ENCODE data around the gene TRIM67. TPM values are rescaled to one million over a fixed set of nuclear protein-coding genes. Genes with fewer than 3 reads are reported as not detected.
"Not testable (repeated sequence)": the region's sequence is repeated elsewhere in the genome, so short reads cannot be mapped to it uniquely, and the experiment has no call there.

Gene TRIM67
- total RNA-seq, 1 experiment from 2014 or later: not detected

GRCh38 chr1:231151811-231152210 is 10.0 kb upstream of the TRIM67 start:
- in situ Hi-C loops (cut with HindIII; ENCODE audit: low pct_unique_long_range_greater_than_20kb, low sequenced_read_pairs): no loop called here

GRCh38 chr1:231153726-231154125 is 8.1 kb upstream of the TRIM67 start:
- no peak for DNase-seq (ENCODE audit: low read depth)
- in situ Hi-C loops (cut with HindIII; ENCODE audit: low pct_unique_long_range_greater_than_20kb, low sequenced_read_pairs): no loop called here

More at GRCh38 chr1:231151811-231152210, 10.0 kb upstream of the TRIM67 start:
- no peak for DNase-seq (ENCODE audit: low read depth)

GRCh38 chr1:231155808-231156207 is 6.0 kb upstream of the TRIM67 start:
- in situ Hi-C loops (cut with HindIII; ENCODE audit: low pct_unique_long_range_greater_than_20kb, low sequenced_read_pairs): no loop called here
- DNase-seq (ENCODE audit: low read depth): no peak

GRCh38 chr1:231157311-231157710 is 4.5 kb upstream of the TRIM67 start:
- in situ Hi-C loops (cut with HindIII; ENCODE audit: low pct_unique_long_range_greater_than_20kb, low sequenced_read_pairs): no loop called here
- no peak for DNase-seq (ENCODE audit: low read depth)

GRCh38 chr1:231158141-231158540 is 3.7 kb upstream of the TRIM67 start:
- DNase-seq (ENCODE audit: low read depth); in situ Hi-C loops (cut with HindIII; ENCODE audit: low pct_unique_long_range_greater_than_20kb, low sequenced_read_pairs): not testable (repeated sequence)

- in situ Hi-C loops (cut with HindIII; ENCODE audit: low pct_unique_long_range_greater_than_20kb, low sequenced_read_pairs): no loop called here
- DNase-seq (ENCODE audit: low read depth): no peak
These were observed 2.5 kb upstream of the TRIM67 start for GRCh38 chr1:231159202-231159962.

GRCh38 chr1:231159963-231160761 is 1.7 kb upstream of the TRIM67 start:
- DNase-seq (ENCODE audit: low read depth): no peak
- in situ Hi-C loops (cut with HindIII; ENCODE audit: low pct_unique_long_range_greater_than_20kb, low sequenced_read_pairs): no loop called here

- in situ Hi-C loops (cut with HindIII; ENCODE audit: low pct_unique_long_range_greater_than_20kb, low sequenced_read_pairs): no loop called here
- no peak for DNase-seq (ENCODE audit: low read depth)
These were observed 777 bp upstream of the TRIM67 start for GRCh38 chr1:231160895-231161666.

- in situ Hi-C loops (cut with HindIII; ENCODE audit: low pct_unique_long_range_greater_than_20kb, low sequenced_read_pairs): no loop called here
- DNase-seq (ENCODE audit: low read depth): peak; percentile 79
These were observed 575 bp downstream of the TRIM67 start for GRCh38 chr1:231162297-231162969.

GRCh38 chr1:231162970-231163829 is 1.3 kb downstream of the TRIM67 start:
- no peak for DNase-seq (ENCODE audit: low read depth)
- in situ Hi-C loops (cut with HindIII; ENCODE audit: low pct_unique_long_range_greater_than_20kb, low sequenced_read_pairs): no loop called here

- in situ Hi-C loops (cut with HindIII; ENCODE audit: low pct_unique_long_range_greater_than_20kb, low sequenced_read_pairs): no loop called here
- no peak for DNase-seq (ENCODE audit: low read depth)
These were observed 2.1 kb downstream of the TRIM67 start for GRCh38 chr1:231163830-231164427.

- no peak for DNase-seq (ENCODE audit: low read depth)
- in situ Hi-C loops (cut with HindIII; ENCODE audit: low pct_unique_long_range_greater_than_20kb, low sequenced_read_pairs): no loop called here
These were observed 3.5 kb downstream of the TRIM67 start for GRCh38 chr1:231165371-231165770.

- in situ Hi-C loops (cut with HindIII; ENCODE audit: low pct_unique_long_range_greater_than_20kb, low sequenced_read_pairs): no loop called here
- no peak for DNase-seq (ENCODE audit: low read depth)
These were observed 4.5 kb downstream of the TRIM67 start for GRCh38 chr1:231166398-231166797.

GRCh38 chr1:231170875-231171274 is 9.0 kb downstream of the TRIM67 start:
- in situ Hi-C loops (cut with HindIII; ENCODE audit: low pct_unique_long_range_greater_than_20kb, low sequenced_read_pairs): no loop called here
- DNase-seq (ENCODE audit: low read depth): no peak

- in situ Hi-C loops (cut with HindIII; ENCODE audit: low pct_unique_long_range_greater_than_20kb, low sequenced_read_pairs): no loop called here
These were observed 9.9 kb downstream of the TRIM67 start for GRCh38 chr1:231171623-231172197.

GRCh38 chr1:231172411-231172810 is 10.6 kb downstream of the TRIM67 start:
- in situ Hi-C loops (cut with HindIII; ENCODE audit: low pct_unique_long_range_greater_than_20kb, low sequenced_read_pairs): no loop called here
- DNase-seq (ENCODE audit: low read depth): no peak

More at GRCh38 chr1:231171623-231172197, 9.9 kb downstream of the TRIM67 start:
- no peak for DNase-seq (ENCODE audit: low read depth)

GRCh38 chr1:231176421-231176820 is 14.6 kb downstream of the TRIM67 start:
- DNase-seq (ENCODE audit: low read depth): no peak
- in situ Hi-C loops (cut with HindIII; ENCODE audit: low pct_unique_long_range_greater_than_20kb, low sequenced_read_pairs): loop anchor here (25.0 kb wide), 1 partner anchor 364 kb away; no protein-coding TSS in a partner anchor
